ENCODE results near the gene TRPM7. TPM values are rescaled to one million over a fixed set of nuclear protein-coding genes. Genes with fewer than 3 reads are reported as not detected.

Gene TRPM7
- total and polyA plus RNA-seq, 2 of the 8 experiments (the other 6 are each of a cell fraction or from before 2014, with no cell fraction given): 7.5 to 33.2 TPM

- Histone ChIP-seq H3K14ac (ENCODE audit: insufficient read length) (no peak overlapping the region), H3K18ac (ENCODE audit: extremely low read depth, low read length) (no peak overlapping the region), H2BK15ac (ENCODE audit: low read length) (no peak overlapping the region), H4K20me1 (replicated peaks in 1 of 2; ENCODE audit: control insufficient read depth in 1 of 2, insufficient read depth in 2 of 2, low read length in 2 of 2) (peaks cover 0 to 4% of the 10 kb centered on the region in 2 experiments), H2BK120ac (replicated peaks; ENCODE audit: low read depth, low read length) (no peak overlapping the region), H4K91ac (replicated peaks; ENCODE audit: insufficient read length, low read length) (no peak overlapping the region), H3K4ac (replicated peaks; ENCODE audit: insufficient read length, low read depth, low read length) (no peak overlapping the region), H3K79me1 (ENCODE audit: low read depth, low read length) (peaks cover 2% of the 10 kb centered on the region), H4K5ac (ENCODE audit: insufficient read length, low read depth, low read length) (no peak overlapping the region), H3K4me1 (replicated peaks in 1 of 4; ENCODE audit: control insufficient read depth in 3 of 4, insufficient read depth in 4 of 4, low read length in 3 of 4) (no peaks in the 10 kb centered on the region), H3K9ac (replicated peaks in 1 of 4; ENCODE audit: extremely low read depth in 1 of 4, low read depth in 3 of 4, low read length in 3 of 4) (no peak overlapping the region), H2AFZ (ENCODE audit: low read length) (no peak overlapping the region), H3K56ac (replicated peaks; ENCODE audit: insufficient read length, low read depth, low read length) (no peak overlapping the region), H2BK20ac (ENCODE audit: low read length) (no peak overlapping the region), H2BK5ac (ENCODE audit: low read depth, low read length) (no peak overlapping the region), H2BK12ac (ENCODE audit: low read depth, low read length) (no peak overlapping the region), H3K9me3 (ENCODE audit: insufficient read depth in 2 of 2, low read depth in 1 of 2, low read length in 1 of 2) (no peaks in the 10 kb centered on the region), H2AK5ac (ENCODE audit: low read depth, low read length) (no peak overlapping the region), H3K27me3 (replicated peaks in 1 of 4; ENCODE audit: control insufficient read depth in 3 of 4, extremely low read depth in 1 of 4, insufficient read depth in 3 of 4, low read length in 3 of 4) (no peaks in the 10 kb centered on the region), H3K4me3 (ENCODE audit: extremely low read depth in 1 of 4, insufficient read depth in 2 of 4, low read depth in 3 of 4, low read length in 4 of 4) (no peak overlapping the region), H3K4me2 (ENCODE audit: insufficient read depth in 1 of 2, low read depth in 2 of 2, low read length in 2 of 2) (no peak overlapping the region), H3K27ac (ENCODE audit: low read depth, low read length) (no peak overlapping the region), H3K23ac (ENCODE audit: insufficient read length) (no peak overlapping the region), H3K36me3 (ENCODE audit: control insufficient read depth in 2 of 4, insufficient read depth in 4 of 4, low read length in 3 of 4) (no peaks in the 10 kb centered on the region; a peak in 1 of 8 replicates), H3K79me2 (ENCODE audit: control insufficient read depth in 1 of 2, insufficient read depth in 2 of 2, low read length in 2 of 2) (peaks cover 0 to 86% of the 10 kb centered on the region in 2 experiments), H3K23me2 (ENCODE audit: low read depth, low read length) (peaks cover 4% of the 10 kb centered on the region; the same call in 1 of the 2 replicates), H4K8ac (ENCODE audit: extremely low read depth, insufficient read depth, low read length) (no peak overlapping the region)
- ChIA-PET CTCF (ENCODE audit: partially characterized antibody) (interaction anchor here (0.6 kb wide), 1 partner anchor 13 kb away, joined by 3 read pairs; no protein-coding TSS in a partner anchor), POLR2A (ENCODE audit: partially characterized antibody) (no interaction called here)
- DNase-seq (ENCODE audit: low read depth in 1 of 2, low spot score in 2 of 2): no peak
- TF ChIP-seq TEAD4 (IDR thresholded peaks at IDR 0.05; ENCODE audit: low read depth, low read length) (no peak), POLR2A (IDR thresholded peaks at IDR 0.05; ENCODE audit: control extremely low read depth in 1 of 2, low read depth in 2 of 2, low read length in 2 of 2) (no peak), BCL11A (IDR thresholded peaks at IDR 0.05; ENCODE audit: low read depth in 2 of 2, low read length in 2 of 2) (no peak), CBX5 (IDR thresholded peaks at IDR 0.05; ENCODE audit: low read depth, low read length) (no peak), RBBP5 (IDR thresholded peaks at IDR 0.05; ENCODE audit: borderline replicate concordance, low read depth, low read length) (no peak), HDAC6 (IDR thresholded peaks at IDR 0.05; ENCODE audit: low read depth, low read length) (no peak), KDM1A (IDR thresholded peaks at IDR 0.05; ENCODE audit: borderline replicate concordance, low read length) (no peak), SIN3A (conservative IDR thresholded peaks at IDR 0.05 in 1 of 2, IDR thresholded peaks at IDR 0.05 in 1 of 2; ENCODE audit: low read depth in 1 of 2, low read length in 2 of 2) (no peak), CHD2 (IDR thresholded peaks at IDR 0.05; ENCODE audit: low read length) (no peak), EP300 (IDR thresholded peaks at IDR 0.05; ENCODE audit: borderline replicate concordance in 1 of 2, low read depth in 2 of 2, low read length in 2 of 2) (no peak), RXRA (IDR thresholded peaks at IDR 0.05; ENCODE audit: insufficient read depth, low read depth, low read length) (no peak)
- no peak for FAIRE-seq
Measured at GRCh38 chr15:50681467-50681866, 5.1 kb downstream of the TRPM7 start.

Measured in H1 (cell line).